Measurements from ENCODE around the gene OLA1.
A peak's percentile ranks its signal among the peaks of the same experiment; 100 is the strongest.

Gene OLA1

DNA sequence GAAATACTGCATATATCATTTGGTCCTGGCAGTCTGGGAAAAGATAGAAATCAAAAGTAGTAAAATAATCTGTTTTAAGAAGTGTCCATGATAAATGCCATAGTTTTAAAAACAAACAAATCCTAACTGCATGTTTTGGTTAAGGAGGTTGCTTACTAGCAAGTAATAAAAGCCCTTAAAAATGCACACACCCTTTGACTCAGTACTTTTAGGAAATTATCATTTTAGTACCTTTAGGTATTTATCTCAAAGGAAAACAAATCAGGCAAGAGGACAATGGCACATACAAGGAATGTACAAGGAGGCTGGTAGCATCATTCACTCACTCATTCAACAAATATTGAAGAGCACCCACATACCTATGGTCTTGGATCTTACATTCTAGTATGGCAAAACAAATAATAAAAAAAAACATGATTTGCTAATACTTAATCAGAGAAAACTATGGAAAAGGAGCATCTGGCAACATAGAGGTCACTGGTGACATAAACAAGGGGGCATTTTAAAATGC lies 67.6 kb downstream of the OLA1 start:
- H3K27ac ChIP-seq, result no peak overlapping the region
- TF ChIP-seq, protein P1, sequence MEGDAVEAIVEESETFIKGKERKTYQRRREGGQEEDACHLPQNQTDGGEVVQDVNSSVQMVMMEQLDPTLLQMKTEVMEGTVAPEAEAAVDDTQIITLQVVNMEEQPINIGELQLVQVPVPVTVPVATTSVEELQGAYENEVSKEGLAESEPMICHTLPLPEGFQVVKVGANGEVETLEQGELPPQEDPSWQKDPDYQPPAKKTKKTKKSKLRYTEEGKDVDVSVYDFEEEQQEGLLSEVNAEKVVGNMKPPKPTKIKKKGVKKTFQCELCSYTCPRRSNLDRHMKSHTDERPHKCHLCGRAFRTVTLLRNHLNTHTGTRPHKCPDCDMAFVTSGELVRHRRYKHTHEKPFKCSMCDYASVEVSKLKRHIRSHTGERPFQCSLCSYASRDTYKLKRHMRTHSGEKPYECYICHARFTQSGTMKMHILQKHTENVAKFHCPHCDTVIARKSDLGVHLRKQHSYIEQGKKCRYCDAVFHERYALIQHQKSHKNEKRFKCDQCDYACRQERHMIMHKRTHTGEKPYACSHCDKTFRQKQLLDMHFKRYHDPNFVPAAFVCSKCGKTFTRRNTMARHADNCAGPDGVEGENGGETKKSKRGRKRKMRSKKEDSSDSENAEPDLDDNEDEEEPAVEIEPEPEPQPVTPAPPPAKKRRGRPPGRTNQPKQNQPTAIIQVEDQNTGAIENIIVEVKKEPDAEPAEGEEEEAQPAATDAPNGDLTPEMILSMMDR (IDR thresholded peaks at IDR 0.05), result no peak
- no peak for TF ChIP-seq ZFX (IDR thresholded peaks at IDR 0.05; ENCODE audit: borderline replicate concordance)

DNA sequence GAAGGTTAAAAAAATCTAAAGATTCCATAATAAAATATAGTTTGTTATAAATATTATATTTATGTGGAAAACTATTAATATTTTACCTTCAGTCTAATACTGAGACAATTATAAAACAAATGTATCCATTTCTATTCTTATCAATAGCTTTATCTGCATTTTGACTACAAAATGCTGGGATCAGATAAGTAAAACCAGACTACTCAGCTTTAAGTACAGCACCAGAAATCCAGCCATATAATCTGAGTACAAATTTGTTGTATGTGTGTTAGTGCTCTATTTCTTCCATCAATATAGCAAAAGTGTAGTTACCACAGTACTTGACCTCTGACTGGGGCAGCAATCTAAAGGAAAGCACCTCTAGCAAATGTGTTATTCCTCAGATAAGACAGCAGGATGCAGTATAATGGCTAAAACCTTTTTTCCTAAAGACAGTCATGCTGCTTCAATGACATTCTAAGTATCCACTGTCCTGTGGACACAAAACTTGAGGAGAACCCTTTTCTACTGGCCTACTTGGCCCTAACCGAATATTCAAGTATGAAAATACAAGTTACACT lies 68.1 kb downstream of the OLA1 start:
- TF ChIP-seq, protein P1 (IDR thresholded peaks at IDR 0.05), result 0 out of 2 replicates have a peak, but pooled peaks have one; percentile 5
- TF ChIP-seq ZFX (IDR thresholded peaks at IDR 0.05; ENCODE audit: borderline replicate concordance), result no peak
- no peak overlapping the region for H3K27ac ChIP-seq

DNA sequence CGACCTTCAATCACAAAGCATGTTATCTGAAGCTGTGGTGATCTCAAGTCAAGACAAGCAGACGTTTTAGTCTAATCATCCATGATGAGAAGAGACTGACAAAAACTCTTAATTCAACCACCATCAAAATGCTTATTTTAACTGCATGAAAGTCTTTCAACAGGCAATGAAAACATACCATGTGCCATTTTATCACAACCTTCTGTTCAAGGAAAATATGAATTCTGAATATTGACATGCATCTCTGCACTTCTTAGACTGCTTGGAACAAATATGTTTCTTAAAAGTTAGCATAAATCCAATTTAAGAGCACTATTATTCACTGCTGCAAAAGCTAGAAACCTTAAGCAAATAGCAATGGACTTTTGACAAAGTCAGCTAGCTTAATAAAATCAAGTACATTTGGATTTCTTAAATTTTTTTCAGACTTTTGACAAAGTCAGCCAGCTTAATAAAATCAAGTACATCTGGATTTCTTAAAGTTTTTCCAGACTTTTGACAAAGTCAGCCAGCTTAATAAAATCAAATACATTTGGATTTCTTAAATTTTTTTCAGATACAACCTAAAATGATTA lies 70.9 kb downstream of the OLA1 start:
- no peak for TF ChIP-seq ZFX (IDR thresholded peaks at IDR 0.05; ENCODE audit: borderline replicate concordance)
- TF ChIP-seq, protein P1 (IDR thresholded peaks at IDR 0.05), result no peak
- no peak overlapping the region for H3K27ac ChIP-seq

DNA sequence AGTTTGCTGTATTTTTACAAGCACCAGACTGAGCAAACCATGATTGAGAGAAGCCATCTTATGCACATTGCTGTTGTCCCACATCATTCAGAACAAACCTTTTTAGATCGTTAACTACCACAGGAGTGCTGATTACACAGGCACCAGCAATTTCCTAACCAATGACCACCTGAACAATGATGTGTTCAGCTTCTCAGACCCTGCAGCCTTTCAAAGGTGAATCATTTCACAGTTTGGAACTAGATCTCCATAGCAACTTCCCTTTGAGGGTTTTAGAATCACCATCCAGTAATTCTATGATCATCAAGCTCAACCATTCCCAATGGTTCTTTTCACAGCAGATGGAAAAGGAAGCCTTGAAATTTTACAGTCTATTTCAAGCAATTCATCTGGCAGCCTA lies 71.4 kb downstream of the OLA1 start:
- TF ChIP-seq, protein P1 (IDR thresholded peaks at IDR 0.05), result no peak
- H3K27ac ChIP-seq, result no peak overlapping the region

- no peak overlapping the region for H3K27ac ChIP-seq
- TF ChIP-seq, protein P1 (IDR thresholded peaks at IDR 0.05), result no peak
- no peak for TF ChIP-seq ZFX (IDR thresholded peaks at IDR 0.05; ENCODE audit: borderline replicate concordance)
These were observed 73.6 kb downstream of the OLA1 start for GRCh38 chr2:174174741-174175140.

DNA sequence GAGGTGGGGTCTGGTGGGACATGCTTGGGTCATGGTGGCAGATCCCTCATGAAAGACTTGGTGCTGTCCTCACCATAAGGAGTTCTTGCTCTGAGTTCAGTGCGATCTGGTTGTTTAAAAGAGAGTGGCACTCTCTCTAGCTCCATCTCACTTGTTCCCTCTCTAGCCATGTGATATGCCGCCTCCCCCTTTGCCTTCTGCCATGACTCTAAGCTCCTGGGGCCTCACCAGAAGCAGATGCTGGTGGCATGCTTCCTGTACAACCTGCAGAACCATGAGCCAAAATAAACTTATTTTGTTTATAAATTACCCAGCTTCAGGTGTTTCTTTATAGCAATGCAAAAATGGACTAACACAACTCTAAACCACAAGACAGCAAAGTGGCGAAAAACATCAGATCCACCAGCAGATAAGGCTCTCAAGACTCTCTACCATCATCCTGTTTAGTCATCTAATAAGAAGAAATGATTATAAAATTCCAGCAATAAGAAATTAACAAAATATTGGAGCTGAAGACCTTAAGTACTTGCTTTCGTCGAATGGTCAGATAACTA lies 75.5 kb downstream of the OLA1 start:
- no peak for TF ChIP-seq ZFX (IDR thresholded peaks at IDR 0.05; ENCODE audit: borderline replicate concordance)
- TF ChIP-seq, protein P1 (IDR thresholded peaks at IDR 0.05), result no peak
- no peak overlapping the region for H3K27ac ChIP-seq
